Activated CD8-positive, alpha-beta memory T cell treated with anti-CD3 and anti-CD28 coated beads, Interleukin-2, amount 50 U/mL, for 4 hours (primary cell): ENCODE results near the gene FILIP1L.

Source experiments
- DNase-seq: peaks from one replicate; pipeline ENCODE4 v3.0.0-alpha.2; 2020

FILIP1L gene

GRCh38 chr3:99823723-99824711, 290.3 kb downstream of the FILIP1L start:
- DNase-seq, result no peak

DNA sequence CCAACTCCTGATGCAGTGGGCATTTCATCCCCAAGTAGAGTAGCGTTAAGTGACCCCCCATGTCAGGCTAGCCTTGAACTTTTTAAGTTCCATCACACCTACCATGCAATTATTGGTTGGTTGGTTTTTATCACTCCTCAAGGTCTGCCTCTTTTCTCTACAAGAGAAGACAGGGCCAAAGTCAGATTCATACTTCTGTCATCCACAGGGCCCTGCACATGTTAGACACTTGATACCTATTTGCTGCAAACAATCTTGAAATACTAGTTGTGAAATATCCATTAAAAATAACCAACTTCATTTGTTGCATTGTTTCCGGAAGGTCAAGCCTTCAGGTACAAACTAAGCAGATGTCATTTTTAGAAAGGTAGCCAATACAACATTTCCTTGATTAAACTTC, 295.5 kb downstream of the FILIP1L start:
- no peak for DNase-seq

DNA sequence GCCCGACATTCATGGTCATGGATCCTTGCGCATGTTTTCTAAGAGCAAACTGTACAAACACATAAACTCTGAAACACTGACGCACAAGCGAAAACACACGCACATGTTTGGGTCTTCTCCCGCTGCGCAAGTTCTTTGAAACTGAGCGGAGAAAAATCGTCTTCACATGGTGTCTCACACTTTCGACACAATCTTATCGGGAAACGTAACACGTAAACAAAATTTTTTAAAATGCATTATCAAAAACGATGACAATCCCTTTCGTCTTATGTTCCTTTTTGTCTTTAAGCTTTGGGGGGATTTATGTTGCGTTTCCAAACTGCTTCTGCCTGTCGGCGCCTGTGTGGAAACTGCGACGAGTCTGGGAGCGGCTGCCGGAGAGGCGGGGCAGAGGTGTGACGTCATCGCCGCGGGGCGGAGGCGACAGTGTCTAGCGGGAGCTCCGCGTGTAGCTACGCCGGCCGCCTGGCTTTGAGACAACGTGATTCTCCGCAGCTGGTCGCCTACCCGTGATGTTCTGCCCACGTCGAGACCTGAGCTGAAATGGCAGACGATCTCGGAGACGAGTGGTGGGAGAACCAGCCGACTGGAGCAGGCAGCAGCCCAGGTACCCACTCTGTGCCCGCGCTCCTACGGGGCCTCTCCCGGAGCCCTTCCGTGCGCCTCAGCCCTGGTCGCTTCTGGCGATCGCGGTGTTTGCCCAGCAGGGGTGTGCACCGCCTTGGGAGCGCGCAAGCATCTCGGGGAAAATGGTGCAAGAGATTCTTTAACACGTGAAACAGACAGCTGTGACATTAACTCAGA, 296.7 kb downstream of the FILIP1L start, which contains the start of gene CMSS1:
Gene CMSS1 (plus strand): TSS at position 426 of the 804 bp plus-strand sequence.
- DNase-seq, result peak; percentile 99

DNA sequence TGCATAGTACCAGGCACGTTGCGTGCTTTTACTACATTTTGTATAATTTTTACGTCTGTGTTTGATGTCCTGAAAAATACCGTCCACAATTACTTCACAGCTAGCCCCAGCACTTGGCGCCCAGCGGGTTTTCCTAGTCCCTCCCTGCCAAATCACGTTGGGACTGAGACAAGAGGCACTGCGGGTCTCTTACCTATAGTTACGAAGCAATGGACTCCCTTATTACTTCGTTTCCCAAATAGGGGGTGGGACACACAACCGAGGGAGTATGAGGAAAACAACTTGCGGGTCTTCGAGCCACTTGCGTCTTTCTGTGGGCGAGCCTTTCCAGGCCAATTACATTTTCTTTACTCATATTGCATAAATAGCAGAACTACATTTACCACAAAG, 297.3 kb downstream of the FILIP1L start:
- no peak for DNase-seq

DNA sequence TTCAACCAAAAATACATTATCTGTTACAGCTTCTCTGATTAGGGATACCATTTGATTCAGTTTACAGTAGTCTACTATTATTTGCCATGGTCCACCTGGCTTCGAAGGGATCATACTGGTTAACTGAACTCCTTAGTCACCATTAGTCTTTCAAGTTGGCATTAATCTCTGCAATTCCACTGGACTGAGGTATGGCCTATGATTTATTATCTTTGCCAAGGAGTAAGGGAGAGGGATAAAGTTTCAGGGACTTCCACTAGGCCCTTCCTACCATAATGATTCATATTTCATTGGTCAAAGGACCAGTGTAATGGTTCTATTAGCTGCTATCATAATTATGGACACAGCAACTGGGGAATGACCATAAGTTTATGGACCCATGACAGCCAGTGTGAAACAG, 303.9 kb downstream of the FILIP1L start:
- no peak for DNase-seq

- no peak for DNase-seq
Measured at GRCh38 chr3:99809565-99809964, 304.7 kb downstream of the FILIP1L start.

DNA sequence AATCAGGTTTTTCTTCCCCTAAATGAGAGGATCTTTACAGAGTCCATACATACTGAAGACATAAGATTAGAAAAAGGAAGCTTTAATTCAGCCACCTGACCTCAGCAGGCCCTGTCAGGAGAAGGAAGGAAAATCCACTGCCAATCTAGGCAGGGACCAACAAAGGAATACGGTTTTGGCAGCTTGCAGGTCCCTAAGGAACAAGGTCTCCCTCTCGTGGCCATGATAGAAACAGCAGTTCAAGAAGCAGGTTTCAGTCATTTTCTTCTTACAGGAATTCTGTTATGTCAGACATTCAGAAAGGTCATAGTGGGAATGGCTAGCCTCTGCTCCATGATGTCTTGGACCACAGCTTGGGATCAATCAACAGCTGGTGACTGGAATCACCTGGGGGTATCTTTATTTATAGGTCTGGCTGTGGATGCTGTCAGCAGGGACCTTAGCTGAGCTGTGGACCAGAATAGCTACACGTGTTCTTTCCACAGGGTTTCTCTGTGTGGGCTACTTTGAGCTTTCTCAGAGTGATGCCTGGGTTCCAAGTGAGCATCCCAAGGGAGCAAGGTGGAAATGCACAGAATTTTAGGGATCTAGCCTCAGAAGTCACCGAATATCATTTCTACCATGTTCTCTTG, 306.0 kb downstream of the FILIP1L start:
- peak; percentile 38 for DNase-seq

GRCh38 chr3:99805160-99805559, 309.1 kb downstream of the FILIP1L start:
- no peak for DNase-seq

- DNase-seq, result no peak
Measured at GRCh38 chr3:99803297-99803696, 311.0 kb downstream of the FILIP1L start.

- no peak for DNase-seq
Measured at GRCh38 chr3:99799422-99799821, 314.9 kb downstream of the FILIP1L start.

DNA sequence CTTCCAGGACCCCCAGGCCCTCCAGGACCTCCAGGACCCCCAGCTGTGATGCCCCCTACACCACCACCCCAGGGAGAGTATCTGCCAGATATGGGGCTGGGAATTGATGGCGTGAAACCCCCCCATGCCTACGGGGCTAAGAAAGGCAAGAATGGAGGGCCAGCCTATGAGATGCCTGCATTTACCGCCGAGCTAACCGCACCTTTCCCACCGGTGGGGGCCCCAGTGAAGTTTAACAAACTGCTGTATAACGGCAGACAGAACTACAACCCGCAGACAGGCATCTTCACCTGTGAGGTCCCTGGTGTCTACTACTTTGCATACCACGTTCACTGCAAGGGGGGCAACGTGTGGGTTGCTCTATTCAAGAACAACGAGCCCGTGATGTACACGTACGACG, 318.7 kb downstream of the FILIP1L start:
- no peak for DNase-seq

GRCh38 chr3:99794485-99794884, 319.8 kb downstream of the FILIP1L start:
- DNase-seq, result no peak

GRCh38 chr3:99789011-99789721, 325.1 kb downstream of the FILIP1L start:
- no peak for DNase-seq
